NCI-H146 treated with DMSO at 0.1 percent for 48 hours (cell line): ENCODE results near the gene ZSWIM4.
"Not testable (repeated sequence)": the region's sequence is repeated elsewhere in the genome, so short reads cannot be mapped to it uniquely, and the experiment has no call there.

Source experiments
- DNase-seq: peaks from one replicate; lab custom pipeline; 2025; ENCODE audit not compliant: unreplicated experiment; lab: John Stamatoyannopoulos, UW

The ZSWIM4 gene

GRCh38 chr19:13848340-13848677 lies 53.1 kb downstream of the ZSWIM4 start:
- DNase-seq = no peak

GRCh38 chr19:13848798-13849676 lies 53.8 kb downstream of the ZSWIM4 start:
- DNase-seq = no peak

- no peak for DNase-seq
Observed at GRCh38 chr19:13849991-13850909, 55.0 kb downstream of the ZSWIM4 start.

- no peak for DNase-seq
Observed at GRCh38 chr19:13850910-13851733, 55.9 kb downstream of the ZSWIM4 start.

- DNase-seq = not testable (repeated sequence)
Observed at GRCh38 chr19:13851734-13852114, 56.5 kb downstream of the ZSWIM4 start.

GRCh38 chr19:13852171-13852707 lies 57.0 kb downstream of the ZSWIM4 start:
- not testable (repeated sequence) for DNase-seq

GRCh38 chr19:13856497-13856896 lies 61.3 kb downstream of the ZSWIM4 start:
- DNase-seq = no peak

- no peak for DNase-seq
Observed at GRCh38 chr19:13859361-13859880, 64.2 kb downstream of the ZSWIM4 start.

GRCh38 chr19:13860679-13861391 lies 65.6 kb downstream of the ZSWIM4 start:
- no peak for DNase-seq

GRCh38 chr19:13861392-13861713 lies 66.1 kb downstream of the ZSWIM4 start:
- no peak for DNase-seq

- peak; percentile 70 for DNase-seq
Observed at GRCh38 chr19:13861714-13862531, 66.7 kb downstream of the ZSWIM4 start.

GRCh38 chr19:13864046-13864666 lies 68.9 kb downstream of the ZSWIM4 start:
- no peak for DNase-seq

GRCh38 chr19:13864667-13865570 lies 69.7 kb downstream of the ZSWIM4 start:
- DNase-seq = no peak

GRCh38 chr19:13865571-13866462 lies 70.6 kb downstream of the ZSWIM4 start:
- DNase-seq = no peak

- no peak for DNase-seq
Observed at GRCh38 chr19:13866463-13867046, 71.3 kb downstream of the ZSWIM4 start.

- no peak for DNase-seq
Observed at GRCh38 chr19:13868663-13869062, 73.4 kb downstream of the ZSWIM4 start.
